Measurements from ENCODE around the gene KRT34. TPM values are rescaled to one million over a fixed set of nuclear protein-coding genes. Genes with fewer than 3 reads are reported as not detected.

KRT34 gene
- total RNA-seq, 1 donor: 11.2 TPM

GRCh38 chr17:41403404-41404023 lies 21.4 kb upstream of the KRT34 start:
- Histone ChIP-seq H3K27ac (ENCODE audit: low read depth, low read length) (peak overlapping the region; percentile 92), H4K20me1 (ENCODE audit: insufficient read depth, low read length) (no peaks in the 10 kb centered on the region), H3K79me2 (ENCODE audit: insufficient read depth, low read length) (no peaks in the 10 kb centered on the region), H3K4me2 (ENCODE audit: insufficient read depth, low read length) (peak overlapping the region; percentile 50), H3K36me3 (ENCODE audit: insufficient read depth, low read length) (no peaks in the 10 kb centered on the region), H3K4me1 (ENCODE audit: insufficient read depth, low read length) (peaks cover 38% of the 10 kb centered on the region), H3K9me3 (ENCODE audit: low read depth, low read length) (no peaks in the 10 kb centered on the region), H3K4me3 (ENCODE audit: insufficient read depth, low read length) (no peak overlapping the region), H2AFZ (ENCODE audit: low read length) (no peak overlapping the region), H3K27me3 (ENCODE audit: insufficient read depth, low read length) (no peaks in the 10 kb centered on the region)
- no peak for DNase-seq (ENCODE audit: insufficient read length, low spot score, missing footprints)
- no peak for TF ChIP-seq CTCF (IDR thresholded peaks at IDR 0.05; ENCODE audit: extremely low read depth, low read depth, low read length)

GRCh38 chr17:41402161-41402560 lies 20.1 kb upstream of the KRT34 start:
- Histone ChIP-seq H3K27me3 (ENCODE audit: insufficient read depth, low read length) (no peaks in the 10 kb centered on the region), H3K4me1 (ENCODE audit: insufficient read depth, low read length) (peaks cover 38% of the 10 kb centered on the region), H3K9me3 (ENCODE audit: low read depth, low read length) (no peaks in the 10 kb centered on the region), H2AFZ (ENCODE audit: low read length) (peak overlapping the region; percentile 1), H3K4me2 (ENCODE audit: insufficient read depth, low read length) (no peak overlapping the region), H3K4me3 (ENCODE audit: insufficient read depth, low read length) (no peak overlapping the region), H4K20me1 (ENCODE audit: insufficient read depth, low read length) (no peaks in the 10 kb centered on the region), H3K27ac (ENCODE audit: low read depth, low read length) (peak overlapping the region; percentile 92), H3K79me2 (ENCODE audit: insufficient read depth, low read length) (no peaks in the 10 kb centered on the region), H3K36me3 (ENCODE audit: insufficient read depth, low read length) (no peaks in the 10 kb centered on the region)
- DNase-seq (ENCODE audit: insufficient read length, low spot score, missing footprints): no peak
- no peak for TF ChIP-seq CTCF (IDR thresholded peaks at IDR 0.05; ENCODE audit: extremely low read depth, low read depth, low read length)

DNA sequence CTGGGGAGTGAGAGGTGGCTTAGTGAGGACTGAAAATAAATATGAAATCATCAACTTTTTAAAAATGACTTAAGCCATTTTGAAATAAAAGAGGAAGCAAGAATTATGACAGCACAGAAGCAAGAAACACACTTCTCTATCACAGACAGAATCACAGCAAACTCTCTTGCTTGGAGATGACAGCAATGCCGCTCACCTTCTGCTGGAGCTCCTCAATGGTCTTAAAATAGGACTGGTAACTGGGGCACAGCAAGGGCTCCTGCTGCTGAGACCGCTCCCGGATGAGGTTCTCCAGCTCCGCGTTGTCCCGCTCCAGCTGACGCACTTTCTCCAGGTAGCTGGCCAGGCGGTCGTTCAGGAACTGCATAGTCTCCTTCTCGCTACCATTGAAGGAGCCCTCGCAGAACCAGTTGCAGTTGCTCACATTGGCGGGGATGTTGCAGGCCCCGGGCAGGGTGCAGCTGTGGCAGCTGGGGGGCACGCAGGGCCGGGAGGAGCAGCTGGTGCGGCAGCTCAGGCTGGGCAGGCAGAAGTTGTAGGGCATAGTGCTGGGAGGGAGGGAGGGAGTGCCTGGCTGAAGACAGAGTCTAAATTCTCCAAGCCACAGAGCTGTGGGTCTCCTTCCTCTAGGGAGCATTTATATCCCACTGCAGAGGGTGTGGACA lies 15.0 kb upstream of the KRT34 start, which contains the start of gene KRT31:
Gene KRT31 (minus strand): TSS at position 613 of the 665 bp plus-strand sequence. CDS start 69 bp downstream, at position 544.
- no peak for TF ChIP-seq CTCF (IDR thresholded peaks at IDR 0.05; ENCODE audit: extremely low read depth, low read depth, low read length)
- Histone ChIP-seq H3K4me2 (ENCODE audit: insufficient read depth, low read length) (no peak within 1 kb of the TSS), H3K27me3 (ENCODE audit: insufficient read depth, low read length) (no peaks in the 10 kb centered on the region), H3K4me3 (ENCODE audit: insufficient read depth, low read length) (no peak within 1 kb of the TSS), H3K27ac (ENCODE audit: low read depth, low read length) (no peak within 1 kb of the TSS), H2AFZ (ENCODE audit: low read length) (peak within 1 kb of the TSS; percentile 25), H3K36me3 (ENCODE audit: insufficient read depth, low read length) (no peaks in the 10 kb centered on the region), H3K4me1 (ENCODE audit: insufficient read depth, low read length) (peaks cover 16% of the 10 kb centered on the region), H3K9me3 (ENCODE audit: low read depth, low read length) (no peaks in the 10 kb centered on the region), H4K20me1 (ENCODE audit: insufficient read depth, low read length) (no peaks in the 10 kb centered on the region), H3K79me2 (ENCODE audit: insufficient read depth, low read length) (no peaks in the 10 kb centered on the region)
- peak; percentile 60 for DNase-seq (ENCODE audit: insufficient read length, low spot score, missing footprints)

GRCh38 chr17:41396340-41396739 lies 14.2 kb upstream of the KRT34 start:
- no peak for TF ChIP-seq CTCF (IDR thresholded peaks at IDR 0.05; ENCODE audit: extremely low read depth, low read depth, low read length)
- H3K4me1 ChIP-seq (ENCODE audit: insufficient read depth, low read length): peaks cover 15% of the 10 kb centered on the region
- no peak overlapping the region for H3K4me3 ChIP-seq (ENCODE audit: insufficient read depth, low read length)
- H3K9me3 ChIP-seq (ENCODE audit: low read depth, low read length): no peaks in the 10 kb centered on the region
- H3K4me2 ChIP-seq (ENCODE audit: insufficient read depth, low read length): no peak overlapping the region
- H3K79me2 ChIP-seq (ENCODE audit: insufficient read depth, low read length): no peaks in the 10 kb centered on the region
- no peak overlapping the region for H2AFZ ChIP-seq (ENCODE audit: low read length)
- no peaks in the 10 kb centered on the region for H3K27me3 ChIP-seq (ENCODE audit: insufficient read depth, low read length)
- H3K27ac ChIP-seq (ENCODE audit: low read depth, low read length): no peak overlapping the region
- H4K20me1 ChIP-seq (ENCODE audit: insufficient read depth, low read length): no peaks in the 10 kb centered on the region
- H3K36me3 ChIP-seq (ENCODE audit: insufficient read depth, low read length): no peaks in the 10 kb centered on the region
- DNase-seq (ENCODE audit: insufficient read length, low spot score, missing footprints): no peak

Measured in osteoblast (primary cell).